ENCODE measurements around the gene RUNX2.

RUNX2 gene

GRCh38 chr6:45619211-45619760 is 291.2 kb downstream of the RUNX2 start:
- no peak for DNase-seq (ENCODE audit: low read depth)

GRCh38 chr6:45619994-45620471 is 291.9 kb downstream of the RUNX2 start:
- no peak for DNase-seq (ENCODE audit: low read depth)

GRCh38 chr6:45624228-45624627 is 296.1 kb downstream of the RUNX2 start:
- no peak for DNase-seq (ENCODE audit: low read depth)

- no peak for DNase-seq (ENCODE audit: low read depth)
Observed at GRCh38 chr6:45625191-45625664, 297.1 kb downstream of the RUNX2 start.

GRCh38 chr6:45626087-45626891 is 298.2 kb downstream of the RUNX2 start:
- DNase-seq (ENCODE audit: low read depth), result no peak

- DNase-seq (ENCODE audit: low read depth), result no peak
Observed at GRCh38 chr6:45630314-45630713, 302.2 kb downstream of the RUNX2 start.

GRCh38 chr6:45630801-45631200 is 302.7 kb downstream of the RUNX2 start:
- DNase-seq (ENCODE audit: low read depth), result no peak

- no peak for DNase-seq (ENCODE audit: low read depth)
Observed at GRCh38 chr6:45631396-45631795, 303.3 kb downstream of the RUNX2 start.

GRCh38 chr6:45633272-45633908 is 305.3 kb downstream of the RUNX2 start:
- no peak for DNase-seq (ENCODE audit: low read depth)

- DNase-seq (ENCODE audit: low read depth), result no peak
Observed at GRCh38 chr6:45634231-45634630, 306.1 kb downstream of the RUNX2 start.

- no peak for DNase-seq (ENCODE audit: low read depth)
Observed at GRCh38 chr6:45635284-45635867, 307.2 kb downstream of the RUNX2 start.

GRCh38 chr6:45637056-45637455 is 308.9 kb downstream of the RUNX2 start:
- DNase-seq (ENCODE audit: low read depth), result no peak

- DNase-seq (ENCODE audit: low read depth), result no peak
Observed at GRCh38 chr6:45637611-45638257, 309.6 kb downstream of the RUNX2 start.

GRCh38 chr6:45640081-45640491 is 312.0 kb downstream of the RUNX2 start:
- no peak for DNase-seq (ENCODE audit: low read depth)

GRCh38 chr6:45640811-45641210 is 312.7 kb downstream of the RUNX2 start:
- DNase-seq (ENCODE audit: low read depth), result no peak

GRCh38 chr6:45642331-45643125 is 314.4 kb downstream of the RUNX2 start:
- DNase-seq (ENCODE audit: low read depth), result no peak

- DNase-seq (ENCODE audit: low read depth), result no peak
Observed at GRCh38 chr6:45643126-45643525, 315.0 kb downstream of the RUNX2 start.

GRCh38 chr6:45644720-45645119 is 316.6 kb downstream of the RUNX2 start:
- no peak for DNase-seq (ENCODE audit: low read depth)

- no peak for DNase-seq (ENCODE audit: low read depth)
Observed at GRCh38 chr6:45645302-45645701, 317.2 kb downstream of the RUNX2 start.

GRCh38 chr6:45647341-45648261 is 319.5 kb downstream of the RUNX2 start:
- no peak for DNase-seq (ENCODE audit: low read depth)
